GDM1 (cell line): Measurements from ENCODE around the gene BCL3.
"Not testable (repeated sequence)": the region's sequence is repeated elsewhere in the genome, so short reads cannot be mapped to it uniquely, and the experiment has no call there.

Experiments used
- DNase-seq: peaks from one replicate; lab custom pipeline; 2025; lab: John Stamatoyannopoulos, UW

The BCL3 gene

GRCh38 chr19:44721369-44721768 lies 27.1 kb upstream of the BCL3 start:
- DNase-seq: not testable (repeated sequence)

- peak; percentile 97 for DNase-seq
Measured at GRCh38 chr19:44722131-44723121, 26.1 kb upstream of the BCL3 start.

DNA sequence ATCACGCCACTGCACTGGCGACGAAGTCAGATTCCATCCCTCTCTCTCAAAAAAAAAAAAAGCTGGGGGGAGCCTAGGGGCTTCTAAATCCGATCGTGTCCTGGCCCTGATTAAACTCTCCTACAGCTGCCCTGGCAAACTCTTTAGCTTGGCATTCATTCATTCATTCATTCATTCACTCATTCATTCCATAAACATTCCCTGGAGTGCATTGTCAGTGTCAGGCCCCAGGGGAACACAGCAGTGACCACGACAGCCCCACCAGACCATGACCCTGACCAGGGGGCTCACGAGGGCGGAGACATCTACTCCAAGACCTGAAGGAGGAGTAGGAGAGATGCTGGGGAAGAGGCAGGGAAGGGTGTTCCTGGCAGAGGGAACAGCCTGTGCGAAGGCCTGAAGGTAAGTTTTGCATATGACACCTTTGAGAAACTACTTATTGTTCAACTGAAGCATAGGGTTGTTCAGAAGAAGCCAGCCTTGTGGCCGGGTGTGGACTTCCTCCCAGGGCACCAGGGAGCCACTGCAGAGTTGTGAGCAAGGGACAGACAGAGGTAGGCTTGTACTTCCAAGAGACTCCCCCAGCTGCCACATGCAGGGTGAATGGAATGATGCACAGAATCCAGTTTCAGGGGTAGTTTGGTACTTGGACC lies 25.1 kb upstream of the BCL3 start:
- no peak for DNase-seq

- peak; percentile 79 for DNase-seq
Measured at GRCh38 chr19:44723952-44724319, 24.6 kb upstream of the BCL3 start.

GRCh38 chr19:44725251-44725650 lies 23.3 kb upstream of the BCL3 start:
- DNase-seq: no peak

- DNase-seq: no peak
Measured at GRCh38 chr19:44725684-44726083, 22.8 kb upstream of the BCL3 start.

DNA sequence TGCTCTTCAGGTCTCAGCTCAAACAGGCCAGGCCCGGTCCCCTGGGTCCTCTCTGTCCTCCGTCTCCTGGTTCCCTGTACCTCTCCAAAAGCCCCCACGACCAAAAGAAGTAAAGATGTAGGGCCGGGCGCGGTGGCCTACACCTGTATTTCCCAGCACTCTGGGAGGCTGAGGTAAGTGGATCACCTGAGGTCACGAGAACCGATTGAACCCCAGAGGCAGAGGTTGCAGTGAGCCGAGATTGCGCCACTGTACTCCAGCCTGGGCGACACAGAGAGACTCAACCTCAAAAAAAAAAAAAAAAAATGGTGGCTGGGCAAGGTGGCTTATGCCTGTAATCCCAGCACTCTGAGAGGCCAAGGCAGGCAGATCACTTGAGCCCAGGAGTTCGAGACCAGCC lies 22.0 kb upstream of the BCL3 start:
- no peak for DNase-seq

DNA sequence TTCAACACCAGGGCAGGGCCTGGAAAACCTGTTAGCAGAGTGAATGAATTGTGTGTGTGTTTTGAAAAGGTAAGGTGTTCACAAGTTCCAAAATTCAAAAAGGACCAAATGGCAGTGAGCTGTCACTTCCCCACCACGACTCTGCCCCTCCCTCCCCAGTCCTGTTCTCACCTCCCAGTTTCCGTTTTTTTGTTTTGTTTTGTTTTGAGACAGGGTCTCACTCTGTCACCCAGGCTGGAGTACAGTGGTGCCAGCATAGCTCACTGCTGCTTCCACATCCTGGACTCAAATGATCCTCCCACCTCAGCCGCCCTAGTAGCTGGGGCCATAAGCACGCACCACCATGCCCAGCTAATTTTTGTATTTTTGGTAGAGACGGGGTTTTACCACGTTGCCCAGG lies 20.3 kb upstream of the BCL3 start:
- DNase-seq: no peak

GRCh38 chr19:44729516-44730033 lies 18.9 kb upstream of the BCL3 start:
- DNase-seq: no peak

DNA sequence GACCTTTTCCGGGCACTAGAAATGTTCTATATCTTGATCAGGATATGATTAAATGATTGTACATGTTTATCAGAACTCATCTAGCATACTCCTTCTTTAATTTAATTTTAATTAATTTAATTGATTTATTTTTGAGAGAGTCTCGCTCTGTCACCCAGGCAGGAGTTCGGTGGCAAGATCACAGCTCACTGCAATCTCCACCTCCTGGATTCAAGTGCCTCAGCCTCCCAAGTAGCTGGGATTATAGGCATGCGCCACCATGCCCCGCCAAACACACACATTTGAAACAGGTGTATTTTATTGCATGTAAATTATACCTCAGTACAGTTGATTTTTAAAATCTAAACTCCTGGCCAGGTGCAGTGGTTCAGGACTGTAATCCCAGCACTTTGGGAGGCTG lies 17.4 kb upstream of the BCL3 start:
- DNase-seq: no peak

GRCh38 chr19:44731622-44732021 lies 16.9 kb upstream of the BCL3 start:
- no peak for DNase-seq

DNA sequence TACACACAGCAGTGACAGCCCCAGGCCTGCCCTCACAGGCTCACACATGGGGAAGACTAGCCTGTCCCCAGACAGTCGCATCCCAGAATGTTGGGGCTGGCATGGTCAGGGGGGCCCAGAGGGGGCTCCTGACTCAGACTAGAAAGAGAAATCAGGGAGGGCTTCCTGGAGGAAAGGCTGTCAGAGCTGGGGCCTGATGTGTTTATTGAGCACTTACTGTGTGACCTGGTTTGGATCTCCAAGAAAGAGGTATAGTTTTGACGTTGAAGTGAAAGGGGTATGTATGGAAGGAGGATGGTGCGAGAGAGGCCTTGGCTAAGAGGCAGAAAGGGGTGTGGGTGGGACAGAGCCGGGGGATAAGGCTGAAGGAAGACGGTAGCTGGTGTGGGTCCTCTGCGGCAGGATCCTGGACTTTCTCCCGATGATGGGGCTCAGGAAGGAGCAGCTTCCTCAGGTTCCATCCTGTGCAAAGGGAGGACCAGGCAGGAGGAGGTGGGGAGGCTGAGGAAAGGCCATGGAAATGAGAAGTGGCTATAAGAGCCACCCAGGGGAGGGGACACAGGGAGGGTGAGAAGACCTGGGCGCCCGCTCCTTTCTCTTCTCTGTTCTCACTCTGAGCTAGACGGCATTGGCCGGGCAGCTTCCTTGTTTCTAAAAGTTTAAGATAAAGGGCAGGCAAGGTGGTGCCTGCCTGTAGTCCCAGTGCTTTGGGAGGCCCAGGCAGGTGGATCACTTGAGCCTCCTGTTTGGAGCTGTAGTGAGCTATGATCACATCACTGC lies 16.1 kb upstream of the BCL3 start:
- no peak for DNase-seq

GRCh38 chr19:44734357-44734756 lies 14.2 kb upstream of the BCL3 start:
- no peak for DNase-seq

- no peak for DNase-seq
Measured at GRCh38 chr19:44735011-44735410, 13.5 kb upstream of the BCL3 start.

- DNase-seq: no peak
Measured at GRCh38 chr19:44737238-44738071, 11.1 kb upstream of the BCL3 start.

GRCh38 chr19:44738136-44738535 lies 10.4 kb upstream of the BCL3 start:
- no peak for DNase-seq

GRCh38 chr19:44738603-44739558 lies 9.6 kb upstream of the BCL3 start:
- DNase-seq: no peak

DNA sequence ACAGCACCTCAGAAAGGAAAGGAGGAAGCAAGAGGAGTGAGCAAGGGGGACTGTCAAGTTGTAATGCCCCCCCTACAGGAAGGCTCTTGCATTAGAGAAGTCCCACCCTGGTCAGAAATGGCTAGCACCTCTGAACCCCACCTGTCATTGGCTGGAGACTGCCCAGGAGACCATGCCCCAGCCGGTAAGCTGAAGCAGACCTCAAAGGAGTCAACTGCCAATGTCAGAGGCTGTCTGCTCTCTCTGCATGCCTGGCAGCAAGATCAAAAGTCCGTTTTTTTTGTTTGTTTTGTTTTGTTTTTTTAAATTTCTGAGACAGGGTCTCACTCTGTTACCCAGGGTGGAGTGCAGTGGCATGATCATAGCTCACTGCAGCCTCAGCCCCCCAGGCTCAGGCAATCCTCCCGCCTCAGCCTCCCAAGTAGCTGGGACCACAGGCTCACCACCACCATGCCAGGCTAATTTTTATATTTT lies 8.1 kb upstream of the BCL3 start:
- DNase-seq: no peak

GRCh38 chr19:44741258-44741731 lies 7.2 kb upstream of the BCL3 start:
- no peak for DNase-seq

DNA sequence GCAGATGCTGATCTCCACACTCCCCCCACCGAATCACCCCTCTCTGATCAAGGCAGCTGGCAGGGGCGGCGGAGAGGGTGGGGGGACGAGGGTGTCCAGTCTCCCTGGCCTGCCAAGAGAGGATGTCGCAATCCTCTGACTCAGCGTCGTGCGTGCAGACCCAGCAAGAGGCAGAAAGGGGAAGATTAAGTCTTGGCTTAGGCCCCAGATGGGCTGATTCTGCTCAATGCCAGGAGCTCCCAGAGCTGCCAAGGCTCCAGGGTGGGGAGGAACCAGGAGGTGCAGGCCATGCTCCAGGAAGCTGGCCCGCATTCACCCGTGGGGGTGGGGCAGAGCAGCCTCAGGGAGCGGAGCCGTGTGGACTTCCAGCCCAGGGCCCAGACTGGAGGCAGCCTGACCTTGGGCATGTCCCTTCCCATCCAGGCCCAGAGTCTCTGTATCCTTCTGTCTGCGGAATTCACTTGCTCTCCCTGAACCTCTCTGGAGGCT lies 6.6 kb upstream of the BCL3 start:
- peak; percentile 89 for DNase-seq
